Measurements from ENCODE around the gene HOXC11. TPM values are rescaled to one million over a fixed set of nuclear protein-coding genes. Genes with fewer than 3 reads are reported as not detected.
A peak's percentile ranks its signal among the peaks of the same experiment; 100 is the strongest.

Gene HOXC11
- total RNA-seq, 1 experiment from 2014 or later: 5.7 TPM

GRCh38 chr12:53983950-53984572 lies 11.1 kb downstream of the HOXC11 start:
- Histone ChIP-seq H3K27me3 (replicated peaks; ENCODE audit: insufficient read depth, low read depth, low read length, poor library complexity) (no peaks in the 10 kb centered on the region), H3K9me3 (ENCODE audit: low read depth, low read length, poor library complexity, severe bottlenecking) (no peaks in the 10 kb centered on the region), H3K27ac (ENCODE audit: low read depth, low read length, poor library complexity, severe bottlenecking) (peak overlapping the region; percentile 64), H3K4me3 (ENCODE audit: low read depth, low read length, poor library complexity, severe bottlenecking) (peak overlapping the region; percentile 31), H3K4me1 (ENCODE audit: insufficient read depth, low read length, poor library complexity, severe bottlenecking) (peaks cover 43% of the 10 kb centered on the region), H3K36me3 (ENCODE audit: insufficient read depth, low read length, poor library complexity, severe bottlenecking) (no peaks in the 10 kb centered on the region)
- DNase-seq (ENCODE audit: low spot score): no peak
- CTCF ChIA-PET: interaction anchor here (0.6 to 3.4 kb wide), 5 partner anchors 12 to 396 kb away, joined by 4 to 32 read pairs (median 8); no protein-coding TSS in a partner anchor
- intact Hi-C loops (cut with micrococcal nuclease; ENCODE audit: unreplicated experiment): loop anchor here (1.0 to 10.0 kb wide), 5 partner anchors 217 to 391 kb away; no protein-coding TSS in a partner anchor
- BruUV-seq (replicated peaks): no TSS peak
- no peak for TF ChIP-seq CTCF (conservative IDR thresholded peaks at IDR 0.05; ENCODE audit: low read depth, low read length)
- TF ChIP-seq EZH2 (IDR thresholded peaks at IDR 0.05; ENCODE audit: borderline replicate concordance, low read depth, low read length, poor library complexity, severe bottlenecking): no peak
- POLR2A ChIA-PET (ENCODE audit: low non-redundant PET): no interaction called here

- TF ChIP-seq CTCF (conservative IDR thresholded peaks at IDR 0.05; ENCODE audit: low read depth, low read length) (peak; percentile 80), EZH2 (IDR thresholded peaks at IDR 0.05; ENCODE audit: borderline replicate concordance, low read depth, low read length, poor library complexity, severe bottlenecking) (no peak)
- H3K4me3 ChIP-seq (ENCODE audit: low read depth, low read length, poor library complexity, severe bottlenecking): peak within 1 kb of the TSS; percentile 72
- H3K36me3 ChIP-seq (ENCODE audit: insufficient read depth, low read length, poor library complexity, severe bottlenecking): no peaks in the 10 kb centered on the region
- no TSS peak for BruUV-seq (replicated peaks)
- peak; percentile 99 for DNase-seq (ENCODE audit: low spot score)
- H3K27ac ChIP-seq (ENCODE audit: low read depth, low read length, poor library complexity, severe bottlenecking): peak within 1 kb of the TSS; percentile 81
- H3K9me3 ChIP-seq (ENCODE audit: low read depth, low read length, poor library complexity, severe bottlenecking): no peaks in the 10 kb centered on the region
- H3K27me3 ChIP-seq (replicated peaks; ENCODE audit: insufficient read depth, low read depth, low read length, poor library complexity): no peaks in the 10 kb centered on the region
- POLR2A ChIA-PET (ENCODE audit: low non-redundant PET): interaction anchor here (0.5 to 0.6 kb wide), 4 partner anchors 21 to 308 kb away, joined by 3 to 15 read pairs (median 4); no protein-coding TSS in a partner anchor
- peaks cover 43% of the 10 kb centered on the region for H3K4me1 ChIP-seq (ENCODE audit: insufficient read depth, low read length, poor library complexity, severe bottlenecking)
- intact Hi-C loops (cut with micrococcal nuclease; ENCODE audit: unreplicated experiment): loop anchor here (1.0 to 10.0 kb wide), 5 partner anchors 218 to 390 kb away; no protein-coding TSS in a partner anchor
- CTCF ChIA-PET: interaction anchor here (0.5 to 3.4 kb wide), 28 partner anchors 9 to 395 kb away, joined by 3 to 32 read pairs (median 6); partner anchors contain the start of genes HOXC5, HOXC8, HOXC9 and SMUG1
These were observed 12.2 kb downstream of the HOXC11 start, which contains the start of gene HOXC10 for GRCh38 chr12:53984901-53985691. Gene HOXC10 (plus strand): TSS chr12:53985146. CDS start chr12:53985260, 114 bp downstream.

GRCh38 chr12:53985692-53985993 lies 12.7 kb downstream of the HOXC11 start:
- intact Hi-C loops (cut with micrococcal nuclease; ENCODE audit: unreplicated experiment): loop anchor here (2.0 to 10.0 kb wide), 2 partner anchors 221 to 389 kb away; no protein-coding TSS in a partner anchor
- no peaks in the 10 kb centered on the region for H3K27me3 ChIP-seq (replicated peaks; ENCODE audit: insufficient read depth, low read depth, low read length, poor library complexity)
- CTCF ChIA-PET: interaction anchor here (0.8 to 3.4 kb wide), 14 partner anchors 10 to 242 kb away, joined by 3 to 32 read pairs (median 10); partner anchors contain the start of genes HOXC5, HOXC8, HOXC9 and SMUG1

More at GRCh38 chr12:53985692-53985993, 12.7 kb downstream of the HOXC11 start:
- peaks cover 44% of the 10 kb centered on the region for H3K4me1 ChIP-seq (ENCODE audit: insufficient read depth, low read length, poor library complexity, severe bottlenecking)
- no peak for DNase-seq (ENCODE audit: low spot score)
- peak overlapping the region; percentile 81 for H3K27ac ChIP-seq (ENCODE audit: low read depth, low read length, poor library complexity, severe bottlenecking)
- peak overlapping the region; percentile 72 for H3K4me3 ChIP-seq (ENCODE audit: low read depth, low read length, poor library complexity, severe bottlenecking)
- BruUV-seq (replicated peaks): no TSS peak
- POLR2A ChIA-PET (ENCODE audit: low non-redundant PET): interaction anchor here (0.7 kb wide), 1 partner anchor 205 kb away, joined by 3 read pairs; no protein-coding TSS in a partner anchor
- no peaks in the 10 kb centered on the region for H3K36me3 ChIP-seq (ENCODE audit: insufficient read depth, low read length, poor library complexity, severe bottlenecking)
- TF ChIP-seq EZH2 (IDR thresholded peaks at IDR 0.05; ENCODE audit: borderline replicate concordance, low read depth, low read length, poor library complexity, severe bottlenecking) (no peak), CTCF (conservative IDR thresholded peaks at IDR 0.05; ENCODE audit: low read depth, low read length) (no peak)
- no peaks in the 10 kb centered on the region for H3K9me3 ChIP-seq (ENCODE audit: low read depth, low read length, poor library complexity, severe bottlenecking)
